GM21737 (cell line): Measurements from ENCODE around the gene MTCH2.
A peak's percentile ranks its signal among the peaks of the same experiment; 100 is the strongest.
"Not testable (repeated sequence)": the region's sequence is repeated elsewhere in the genome, so short reads cannot be mapped to it uniquely, and the experiment has no call there.

Experiments
- ATAC-seq: cut with Tn5 transposase; IDR thresholded peaks from one replicate; pipeline ENCODE4 v1.9.1; 2021; ENCODE audit warnings: mild to moderate bottlenecking, moderate library complexity; ENCODE audit not compliant: unreplicated experiment

The MTCH2 gene

GRCh38 chr11:47642099-47642855, at the start of gene MTCH2:
Gene MTCH2 (minus strand): TSS chr11:47642559. CDS start chr11:47642465, 94 bp downstream.
- peak; percentile 90 for ATAC-seq

- no peak for ATAC-seq
These were observed 49.6 kb upstream of the MTCH2 start for GRCh38 chr11:47691979-47692378.

- no peak for ATAC-seq
These were observed 47.1 kb upstream of the MTCH2 start for GRCh38 chr11:47689480-47689879.

GRCh38 chr11:47688991-47689390, 46.6 kb upstream of the MTCH2 start:
- ATAC-seq = no peak

GRCh38 chr11:47688111-47688510, 45.8 kb upstream of the MTCH2 start:
- ATAC-seq = no peak

- ATAC-seq = not testable (repeated sequence)
These were observed 44.3 kb upstream of the MTCH2 start for GRCh38 chr11:47686704-47687103.

- no peak for ATAC-seq
These were observed 43.8 kb upstream of the MTCH2 start for GRCh38 chr11:47686151-47686550.

GRCh38 chr11:47675851-47676250, 33.5 kb upstream of the MTCH2 start:
- ATAC-seq = no peak

GRCh38 chr11:47672283-47672730, 29.9 kb upstream of the MTCH2 start:
- no peak for ATAC-seq

GRCh38 chr11:47669856-47670255, 27.5 kb upstream of the MTCH2 start:
- ATAC-seq = no peak

- ATAC-seq = no peak
These were observed 26.3 kb upstream of the MTCH2 start for GRCh38 chr11:47668665-47669064.

- ATAC-seq = no peak
These were observed 25.2 kb upstream of the MTCH2 start for GRCh38 chr11:47667555-47667954.

GRCh38 chr11:47667135-47667534, 24.8 kb upstream of the MTCH2 start:
- no peak for ATAC-seq

GRCh38 chr11:47664936-47665335, 22.6 kb upstream of the MTCH2 start:
- ATAC-seq = not testable (repeated sequence)

GRCh38 chr11:47661245-47661644, 18.9 kb upstream of the MTCH2 start:
- no peak for ATAC-seq

- ATAC-seq = no peak
These were observed 16.9 kb upstream of the MTCH2 start for GRCh38 chr11:47659276-47659675.

GRCh38 chr11:47656260-47656885, 14.0 kb upstream of the MTCH2 start:
- no peak for ATAC-seq

GRCh38 chr11:47651818-47652469, 9.6 kb upstream of the MTCH2 start:
- ATAC-seq = no peak

- no peak for ATAC-seq
These were observed 6.9 kb upstream of the MTCH2 start for GRCh38 chr11:47649276-47649675.

GRCh38 chr11:47646019-47646418, 3.7 kb upstream of the MTCH2 start:
- ATAC-seq = no peak

GRCh38 chr11:47645500-47645899, 3.1 kb upstream of the MTCH2 start:
- ATAC-seq = no peak

- no peak for ATAC-seq
These were observed 710 bp downstream of the MTCH2 start for GRCh38 chr11:47641600-47642098.
